Stimulated activated CD4-positive, alpha-beta T cell treated with anti-CD3 and anti-CD28 coated beads, Interleukin-15, amount 100 ng/mL, for 24 hours (primary cell): ENCODE measurements around the gene SLC9A7.
A peak's percentile ranks its signal among the peaks of the same experiment; 100 is the strongest.

Source experiments
- DNase-seq: peaks from one replicate; pipeline ENCODE4 v3.0.0-alpha.2; 2020

The SLC9A7 gene

DNA sequence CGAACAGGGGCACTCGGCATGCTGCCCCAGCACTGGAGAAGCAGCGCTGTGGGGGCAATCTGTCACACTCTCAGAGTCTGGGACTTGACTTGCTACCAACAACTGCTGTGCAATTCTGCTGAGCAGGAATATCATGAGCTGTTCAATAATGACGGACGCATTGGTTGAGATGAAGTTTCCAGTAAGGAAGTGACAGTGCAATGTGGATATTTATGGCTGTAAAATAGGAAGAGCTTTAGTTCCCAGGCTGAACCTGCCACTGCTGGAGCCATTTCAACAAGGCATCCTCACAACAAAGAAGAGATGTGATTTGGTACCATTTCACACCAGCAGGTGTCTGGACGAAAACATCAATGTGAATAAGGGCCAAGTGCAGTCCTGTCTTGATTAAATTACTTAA, 161.1 kb downstream of the SLC9A7 start:
- DNase-seq = no peak

DNA sequence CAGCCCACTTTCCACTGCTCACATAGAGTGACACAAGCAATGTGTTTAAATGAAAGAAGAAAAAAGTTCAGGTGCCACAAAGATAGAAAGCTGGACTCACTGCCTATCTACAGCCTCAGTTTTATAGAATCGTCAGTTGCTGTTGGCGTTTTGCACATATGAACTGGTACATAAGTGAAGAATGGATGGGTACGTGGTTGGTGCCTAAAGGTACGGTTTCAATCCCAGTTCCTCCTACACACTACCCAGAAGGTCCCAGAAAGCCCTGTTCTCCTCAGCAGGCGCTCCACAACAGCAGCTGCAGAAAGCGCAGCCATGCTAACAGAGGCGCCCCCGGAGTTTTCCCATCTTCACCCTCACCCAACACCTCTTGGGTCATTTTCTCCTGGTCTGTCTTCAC, 161.7 kb downstream of the SLC9A7 start:
- DNase-seq = no peak

DNA sequence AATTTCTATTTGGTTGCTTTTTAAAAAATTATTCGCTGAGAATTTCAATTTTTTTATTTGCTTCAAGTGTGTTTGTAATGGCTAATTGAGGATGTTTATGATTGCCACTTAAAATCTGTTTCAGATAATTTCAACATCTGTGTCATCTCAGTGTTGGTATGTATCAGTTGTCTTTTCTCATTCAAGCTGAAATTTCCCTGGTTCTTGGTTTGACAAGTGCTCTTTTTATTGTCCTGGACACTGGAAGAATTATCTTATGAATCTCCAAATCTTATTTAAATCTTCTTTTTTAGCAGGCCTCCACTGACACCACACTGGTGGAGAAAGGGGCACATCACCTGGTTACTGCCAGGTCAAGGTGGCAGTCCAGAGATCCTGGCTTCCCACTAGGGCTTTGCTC, 163.8 kb downstream of the SLC9A7 start:
- DNase-seq = no peak

DNA sequence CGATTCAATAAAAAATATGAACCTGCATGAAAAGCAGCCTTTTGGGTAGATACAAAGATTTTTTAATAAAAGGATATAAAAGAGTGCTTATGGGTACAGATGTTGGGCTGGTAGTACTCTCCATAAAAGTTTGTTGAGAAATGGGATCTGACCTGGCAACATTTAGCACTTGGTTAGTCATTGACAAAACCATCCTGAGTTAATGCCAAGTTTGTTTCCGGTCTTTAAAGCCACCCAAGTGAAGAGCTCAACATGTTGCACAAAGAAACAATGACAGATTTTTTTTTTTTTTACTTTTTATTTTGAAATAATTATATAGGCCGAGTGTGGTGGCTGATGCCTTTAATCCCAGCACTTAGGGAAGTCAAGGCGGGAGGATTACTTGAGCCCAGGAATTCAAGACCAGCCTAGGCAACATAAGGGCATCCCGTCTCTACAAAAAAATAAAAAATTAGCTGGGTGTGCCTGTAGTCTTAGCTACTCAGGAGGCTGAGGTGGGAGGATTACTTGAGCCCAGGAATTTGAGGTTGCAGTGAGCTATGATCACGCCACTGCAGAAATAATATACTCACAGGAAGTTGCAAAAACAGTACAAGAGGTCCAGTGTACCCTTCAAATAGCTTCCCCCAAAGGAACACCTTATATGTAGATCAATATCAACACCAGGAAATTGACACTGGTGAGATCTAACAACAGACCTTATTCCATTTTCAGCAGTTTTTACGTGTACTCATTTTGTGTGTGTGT, 168.8 kb downstream of the SLC9A7 start:
- no peak for DNase-seq

DNA sequence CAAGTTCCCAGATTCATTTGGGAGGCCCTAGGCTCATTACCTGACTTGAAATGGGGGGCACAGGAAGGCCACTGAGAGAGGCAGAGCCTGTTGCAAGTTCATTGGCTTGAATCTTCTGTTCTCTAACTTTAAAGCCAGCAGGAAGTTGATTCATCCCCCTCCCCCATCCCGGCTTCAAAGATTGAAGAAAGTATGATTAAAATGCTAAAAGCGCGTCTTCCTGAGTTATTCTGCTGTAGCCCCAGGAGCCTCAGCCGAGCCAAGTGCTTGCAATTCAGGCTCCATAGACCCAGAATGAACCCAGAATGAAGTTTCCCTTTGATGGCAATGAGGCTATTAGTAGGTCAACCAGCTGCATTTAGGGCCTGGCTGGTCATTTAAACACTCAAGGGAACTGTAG, 170.7 kb downstream of the SLC9A7 start:
- peak; percentile 64 for DNase-seq

DNA sequence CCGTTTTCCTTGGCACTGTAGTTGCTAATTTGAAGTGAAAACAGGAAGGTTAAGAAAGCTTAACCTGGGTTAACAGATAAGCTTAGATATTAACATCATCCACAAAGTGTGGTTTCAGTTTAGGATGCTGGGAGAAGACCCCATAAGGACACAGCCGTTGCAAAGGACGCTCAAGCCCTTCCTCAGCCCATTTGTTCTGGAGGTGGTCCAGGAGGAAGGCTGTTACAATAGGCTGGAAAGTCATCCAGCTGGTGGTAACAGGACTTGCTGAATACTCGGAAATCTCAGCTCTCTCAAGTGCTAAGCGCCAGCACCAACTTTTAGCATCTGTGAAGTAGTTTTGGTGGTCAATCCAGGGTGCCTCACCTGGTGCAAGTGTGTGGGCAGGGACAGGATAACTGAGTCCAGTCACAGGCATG, 171.2 kb downstream of the SLC9A7 start:
- no peak for DNase-seq

DNA sequence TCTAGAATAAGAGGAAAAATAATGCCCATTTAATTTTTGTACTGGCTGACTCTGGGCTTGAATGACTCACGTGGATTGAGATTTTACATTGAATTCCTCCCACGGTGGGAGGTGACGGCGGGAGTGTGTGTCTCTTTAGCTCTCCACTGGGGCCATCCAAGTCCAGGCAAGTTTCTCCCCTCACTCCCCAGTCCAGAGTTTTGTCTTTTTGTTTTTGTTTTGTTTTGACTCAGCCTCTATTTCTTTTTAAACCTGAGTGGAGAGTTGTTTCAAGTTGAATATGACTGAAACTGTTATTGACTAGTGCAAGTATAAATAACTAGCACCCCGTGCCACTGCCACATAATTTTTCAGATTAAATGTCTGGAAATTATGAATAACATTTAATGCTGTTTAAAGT, 171.8 kb downstream of the SLC9A7 start:
- peak; percentile 44 for DNase-seq

DNA sequence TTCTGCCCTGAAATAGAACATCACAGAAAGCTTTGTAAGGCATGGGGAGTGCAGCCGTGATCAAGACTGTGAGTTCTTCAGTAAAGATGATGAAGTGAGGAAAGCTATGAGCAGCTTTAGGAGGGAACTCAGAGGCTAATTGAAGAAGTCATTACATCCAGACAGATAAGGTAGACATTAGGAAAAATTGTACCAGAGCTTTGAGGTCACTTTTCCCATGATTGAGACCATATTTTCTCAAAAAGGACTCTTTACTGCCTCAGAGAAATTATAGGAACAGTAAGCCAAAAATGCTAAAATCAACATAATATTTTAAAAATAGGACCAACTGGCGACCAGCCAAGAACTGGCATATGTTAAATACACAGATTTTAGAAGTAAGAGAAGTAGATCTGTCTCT, 174.2 kb downstream of the SLC9A7 start:
- no peak for DNase-seq

DNA sequence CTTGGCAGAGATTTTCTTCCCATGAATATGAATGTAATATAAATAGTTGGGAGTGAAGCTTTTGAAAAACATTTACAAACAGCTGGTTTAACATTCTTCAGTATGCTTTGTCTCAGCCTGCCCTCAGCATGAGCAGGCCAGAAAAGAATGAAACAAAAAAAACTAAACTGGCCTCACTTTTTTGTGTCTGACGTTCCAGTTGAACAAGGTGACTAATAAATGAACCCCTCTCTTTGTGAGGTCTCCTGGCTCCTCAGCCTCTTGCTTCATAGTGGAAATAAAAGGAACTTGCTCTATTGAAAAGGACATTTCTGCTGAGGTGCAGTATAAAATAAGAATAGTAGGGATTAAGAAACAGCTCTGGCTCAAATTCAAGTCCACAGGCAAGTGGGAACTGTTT, 176.0 kb downstream of the SLC9A7 start:
- DNase-seq = no peak

DNA sequence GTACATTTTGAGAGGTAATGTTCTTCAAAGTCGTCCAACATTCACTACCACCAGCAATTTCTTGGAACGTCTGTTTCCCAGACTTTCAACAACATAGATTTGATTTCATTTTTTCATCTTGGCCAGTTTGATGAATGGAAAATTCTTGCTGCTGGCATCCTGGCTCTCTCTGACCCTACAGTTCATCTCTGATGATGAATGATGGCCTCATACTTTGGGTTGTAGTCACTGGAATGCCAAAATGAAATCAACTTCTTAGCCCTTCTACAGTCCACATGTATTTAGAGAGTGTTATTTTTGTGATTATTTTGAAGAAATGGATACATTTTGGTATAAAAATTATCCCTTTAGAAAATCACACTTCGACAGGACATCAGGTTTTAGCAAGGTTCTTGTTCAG, 176.6 kb downstream of the SLC9A7 start:
- no peak for DNase-seq

DNA sequence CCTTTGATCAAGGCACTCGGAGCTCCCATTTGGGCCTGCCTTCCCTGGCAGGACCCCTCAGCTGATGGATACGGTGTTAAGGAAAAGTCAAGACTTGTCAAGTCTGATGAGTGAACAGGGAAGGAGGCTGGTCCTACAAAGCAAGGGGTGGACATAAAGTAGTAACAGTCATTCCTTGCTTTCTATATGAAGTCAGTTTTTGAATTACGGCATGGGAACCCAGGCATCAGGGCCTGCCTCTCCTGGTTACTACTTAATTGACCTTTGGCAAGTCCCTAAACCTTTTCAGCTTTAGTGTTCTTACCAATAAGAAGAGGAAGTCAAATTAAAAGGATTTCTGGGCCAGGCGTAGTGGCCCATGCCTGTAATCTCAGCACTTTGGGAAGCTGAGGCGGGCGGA, 178.3 kb downstream of the SLC9A7 start:
- DNase-seq = no peak

DNA sequence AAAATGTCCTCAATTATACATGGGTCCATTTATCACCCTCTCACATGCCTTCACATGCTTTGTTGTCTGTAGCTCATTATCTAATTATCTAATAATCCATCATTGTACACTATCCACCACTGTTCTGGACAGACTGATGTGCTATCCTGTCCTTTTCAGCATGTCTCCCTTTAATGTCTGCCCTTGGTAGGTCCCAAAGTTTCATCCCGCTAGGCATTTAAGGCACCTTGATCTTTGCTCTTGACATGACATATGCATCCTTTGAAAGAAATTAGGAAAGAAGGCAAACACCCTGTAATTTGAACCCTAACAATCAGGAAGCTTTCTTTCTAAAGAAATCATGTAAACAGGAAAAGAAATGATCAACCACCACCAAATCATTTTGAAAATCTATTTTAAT, 179.7 kb downstream of the SLC9A7 start:
- DNase-seq = no peak

DNA sequence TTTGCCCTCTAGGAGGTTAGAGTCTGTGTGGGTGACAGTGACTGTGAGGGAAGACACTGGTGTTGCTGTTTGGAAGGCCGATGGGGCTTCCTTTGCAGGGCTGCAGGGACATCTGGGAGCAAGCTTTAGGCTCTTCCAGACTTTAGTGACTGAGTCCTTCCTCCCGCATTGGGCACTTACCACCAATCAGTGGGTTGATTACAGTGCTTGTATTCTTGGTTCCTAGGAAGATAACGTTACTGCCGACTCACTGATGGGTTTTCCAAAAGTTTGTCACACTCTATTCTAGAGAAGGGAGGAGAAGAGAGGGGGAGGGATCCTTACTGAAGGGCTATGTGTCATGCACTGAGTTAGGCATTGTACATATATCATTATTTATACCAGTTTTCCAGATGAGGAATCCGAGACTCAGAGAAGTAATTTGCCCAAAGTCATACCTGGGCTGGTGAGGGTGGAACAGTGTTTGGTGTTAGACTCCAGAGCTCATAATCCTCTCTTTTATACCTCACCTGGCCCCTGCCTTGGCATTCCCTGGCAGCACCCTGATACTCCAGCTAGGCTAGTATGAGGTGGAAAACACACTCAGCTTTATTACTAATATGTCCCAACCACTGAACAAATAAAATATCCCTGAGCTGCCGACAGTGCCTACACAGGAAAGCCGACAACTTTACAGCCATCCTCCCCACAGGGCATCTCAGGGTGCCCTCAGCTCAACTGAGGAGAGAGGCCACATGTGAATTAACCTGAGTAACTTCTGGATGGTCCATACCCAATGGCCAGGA, 181.5 kb downstream of the SLC9A7 start:
- no peak for DNase-seq

DNA sequence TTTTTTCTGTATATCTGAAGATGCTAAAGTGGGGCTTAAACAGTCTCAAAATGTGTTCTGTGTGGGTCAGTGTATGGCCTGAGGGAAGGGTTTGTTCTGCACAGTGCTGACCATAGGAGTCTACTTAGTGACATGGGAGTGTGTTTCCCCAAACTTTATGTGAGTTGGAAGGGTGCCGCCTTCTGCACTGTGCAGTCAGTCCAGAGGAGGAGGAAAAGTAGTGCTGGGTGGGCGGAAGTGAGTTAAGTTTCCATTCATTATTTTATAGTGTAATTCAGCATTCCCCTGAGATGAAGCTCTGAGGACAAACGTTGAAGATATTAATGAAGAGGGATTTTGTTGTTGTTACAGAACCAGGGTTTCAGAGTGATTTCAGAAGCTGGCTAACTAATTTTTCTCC, 182.5 kb downstream of the SLC9A7 start:
- DNase-seq = no peak

DNA sequence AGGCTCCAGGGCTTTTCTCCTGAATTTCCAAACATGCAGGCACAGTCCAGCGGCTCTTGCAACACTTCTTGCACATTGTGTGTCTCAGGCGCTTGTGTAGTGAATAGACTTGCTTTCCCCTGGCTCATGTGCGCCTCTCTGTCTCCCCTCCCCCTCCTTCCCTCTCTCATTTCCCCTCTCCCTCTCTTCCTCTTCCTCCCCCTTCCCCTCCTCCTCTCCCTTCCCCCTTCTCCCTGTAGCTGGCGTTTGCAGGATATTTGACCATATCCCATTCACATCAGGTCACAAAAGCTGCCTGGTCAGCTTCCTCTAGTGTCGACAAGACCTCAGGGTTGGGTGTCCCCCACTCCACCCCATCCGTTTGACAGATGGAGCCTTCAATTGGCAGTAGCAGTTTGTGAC, 182.9 kb downstream of the SLC9A7 start:
- DNase-seq = no peak

DNA sequence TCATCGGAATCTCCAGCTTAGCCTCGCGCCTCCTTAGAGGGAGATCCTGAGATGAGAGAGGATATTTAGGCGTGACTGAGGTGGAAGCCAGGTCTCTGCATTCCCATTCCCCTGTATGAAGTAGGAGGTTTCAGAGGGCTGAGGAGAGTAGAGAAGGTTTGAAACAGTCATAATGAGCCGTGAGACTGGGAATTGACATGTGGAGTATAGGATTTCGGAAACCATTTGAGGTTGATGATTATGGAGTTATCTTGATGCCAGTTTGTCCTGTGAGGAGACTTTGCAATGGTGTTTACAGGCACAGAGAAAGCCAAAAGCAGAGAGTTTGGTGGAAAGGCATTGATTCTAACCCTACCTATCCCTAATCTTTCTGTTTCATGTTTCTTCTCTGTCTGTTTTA, 183.3 kb downstream of the SLC9A7 start:
- DNase-seq = no peak

DNA sequence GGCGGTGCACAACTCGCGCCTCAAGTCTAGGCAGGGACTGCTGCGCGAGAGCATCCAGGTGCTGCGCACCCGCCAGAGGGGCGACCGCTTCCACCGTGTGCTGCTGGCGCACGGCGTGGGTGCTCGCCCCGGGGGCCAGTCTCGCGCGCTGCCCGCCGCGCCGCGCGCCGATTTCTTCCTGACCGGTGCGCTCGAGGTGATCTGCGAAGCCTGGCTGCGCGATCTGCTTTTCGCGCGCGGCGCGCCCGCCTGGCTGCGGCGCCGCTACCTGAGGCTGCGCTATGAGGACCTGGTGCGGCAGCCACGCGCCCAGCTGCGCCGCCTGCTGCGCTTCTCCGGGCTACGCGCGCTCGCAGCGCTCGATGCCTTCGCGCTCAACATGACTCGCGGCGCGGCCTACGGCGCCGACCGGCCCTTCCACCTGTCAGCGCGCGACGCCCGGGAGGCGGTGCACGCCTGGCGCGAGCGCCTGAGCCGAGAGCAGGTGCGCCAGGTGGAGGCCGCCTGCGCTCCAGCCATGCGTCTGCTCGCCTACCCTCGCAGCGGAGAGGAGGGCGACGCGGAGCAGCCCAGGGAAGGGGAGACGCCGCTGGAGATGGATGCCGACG, 184.0 kb downstream of the SLC9A7 start:
- peak; percentile 56 for DNase-seq

DNA sequence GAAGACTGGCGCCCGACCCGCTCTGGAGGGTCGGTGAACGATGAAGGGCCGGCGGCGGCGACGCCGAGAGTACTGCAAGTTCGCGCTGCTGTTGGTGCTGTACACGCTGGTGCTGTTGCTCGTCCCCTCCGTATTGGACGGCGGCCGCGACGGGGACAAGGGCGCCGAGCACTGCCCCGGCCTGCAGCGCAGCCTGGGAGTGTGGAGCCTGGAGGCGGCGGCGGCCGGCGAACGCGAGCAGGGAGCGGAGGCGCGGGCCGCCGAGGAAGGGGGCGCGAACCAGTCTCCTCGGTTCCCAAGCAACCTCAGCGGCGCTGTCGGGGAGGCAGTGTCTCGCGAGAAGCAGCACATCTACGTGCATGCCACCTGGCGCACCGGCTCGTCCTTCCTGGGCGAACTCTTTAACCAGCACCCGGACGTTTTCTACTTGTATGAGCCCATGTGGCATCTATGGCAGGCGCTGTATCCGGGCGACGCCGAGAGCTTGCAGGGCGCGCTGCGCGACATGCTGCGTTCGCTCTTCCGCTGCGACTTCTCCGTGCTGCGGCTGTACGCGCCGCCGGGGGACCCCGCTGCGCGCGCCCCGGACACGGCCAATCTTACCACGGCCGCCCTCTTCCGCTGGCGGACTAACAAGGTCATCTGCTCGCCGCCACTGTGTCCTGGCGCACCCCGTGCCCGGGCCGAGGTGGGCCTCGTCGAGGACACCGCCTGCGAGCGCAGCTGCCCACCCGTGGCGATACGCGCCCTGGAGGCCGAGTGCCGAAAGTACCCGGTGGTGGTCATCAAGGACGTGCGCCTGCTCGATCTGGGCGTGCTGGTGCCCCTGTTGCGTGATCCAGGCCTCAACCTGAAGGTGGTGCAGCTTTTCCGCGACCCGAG, 184.8 kb downstream of the SLC9A7 start:
- DNase-seq = peak; percentile 69

DNA sequence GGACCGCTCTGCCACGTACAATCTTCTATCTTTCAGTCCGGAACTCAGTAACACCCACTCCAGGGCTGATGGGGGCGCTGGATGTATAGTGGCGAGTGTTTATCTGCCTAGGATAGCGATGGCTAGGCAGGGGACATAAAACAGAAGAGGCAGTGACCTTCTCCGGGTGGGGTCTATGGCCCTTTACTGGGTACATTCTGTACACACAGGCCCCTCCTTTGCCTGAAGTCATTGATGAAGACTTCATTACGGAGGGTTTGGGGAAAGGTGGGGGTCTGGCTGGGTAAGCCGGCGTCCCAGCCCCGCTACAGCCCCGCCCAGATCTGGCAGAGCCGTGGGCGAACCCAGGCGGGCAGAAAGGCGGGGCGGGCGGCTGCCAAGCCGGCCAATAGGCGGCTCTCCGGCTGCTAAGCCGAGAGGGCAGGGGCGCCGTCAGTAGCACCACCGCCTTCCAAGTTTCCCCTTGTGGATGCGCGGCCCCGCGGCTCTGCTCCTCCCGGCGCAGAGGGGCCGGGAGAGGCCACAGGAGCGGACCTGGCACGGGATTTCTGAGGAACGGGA, 185.5 kb downstream of the SLC9A7 start, which contains the start of gene CHST7:
TSS of gene CHST7 (plus strand) at position 435 of the 561 bp plus-strand sequence. CDS start 167 bp downstream, outside the sequence.
- DNase-seq = peak; percentile 73

DNA sequence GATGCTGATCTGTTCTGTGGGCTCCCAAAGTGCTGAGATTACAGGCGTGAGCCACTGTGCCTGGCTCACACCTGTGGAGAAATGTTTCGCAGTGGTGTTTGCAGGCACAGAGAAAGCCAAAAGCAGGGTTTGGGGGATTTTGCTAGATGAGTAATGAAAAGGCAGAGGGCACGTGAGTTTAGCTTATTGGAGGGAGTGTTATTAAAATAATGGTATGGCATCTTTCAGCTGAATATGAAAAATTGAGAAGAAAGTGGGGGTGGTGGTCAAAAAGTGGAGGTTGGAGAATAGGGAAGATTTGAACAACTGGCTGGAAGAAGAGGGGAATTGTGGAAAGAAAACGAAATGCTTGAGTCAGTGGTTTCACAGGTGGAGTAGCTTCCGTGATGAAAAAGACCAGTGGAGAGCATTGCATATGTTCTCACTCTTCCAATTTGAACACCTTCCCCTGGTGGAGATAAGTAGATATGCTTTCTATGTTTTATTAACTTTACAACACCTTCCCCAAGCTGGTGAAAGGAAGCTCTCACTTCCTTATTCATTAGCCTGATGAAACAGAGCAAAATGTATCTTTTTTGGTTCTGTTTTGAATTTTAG, 186.5 kb downstream of the SLC9A7 start:
- DNase-seq = peak; percentile 57

DNA sequence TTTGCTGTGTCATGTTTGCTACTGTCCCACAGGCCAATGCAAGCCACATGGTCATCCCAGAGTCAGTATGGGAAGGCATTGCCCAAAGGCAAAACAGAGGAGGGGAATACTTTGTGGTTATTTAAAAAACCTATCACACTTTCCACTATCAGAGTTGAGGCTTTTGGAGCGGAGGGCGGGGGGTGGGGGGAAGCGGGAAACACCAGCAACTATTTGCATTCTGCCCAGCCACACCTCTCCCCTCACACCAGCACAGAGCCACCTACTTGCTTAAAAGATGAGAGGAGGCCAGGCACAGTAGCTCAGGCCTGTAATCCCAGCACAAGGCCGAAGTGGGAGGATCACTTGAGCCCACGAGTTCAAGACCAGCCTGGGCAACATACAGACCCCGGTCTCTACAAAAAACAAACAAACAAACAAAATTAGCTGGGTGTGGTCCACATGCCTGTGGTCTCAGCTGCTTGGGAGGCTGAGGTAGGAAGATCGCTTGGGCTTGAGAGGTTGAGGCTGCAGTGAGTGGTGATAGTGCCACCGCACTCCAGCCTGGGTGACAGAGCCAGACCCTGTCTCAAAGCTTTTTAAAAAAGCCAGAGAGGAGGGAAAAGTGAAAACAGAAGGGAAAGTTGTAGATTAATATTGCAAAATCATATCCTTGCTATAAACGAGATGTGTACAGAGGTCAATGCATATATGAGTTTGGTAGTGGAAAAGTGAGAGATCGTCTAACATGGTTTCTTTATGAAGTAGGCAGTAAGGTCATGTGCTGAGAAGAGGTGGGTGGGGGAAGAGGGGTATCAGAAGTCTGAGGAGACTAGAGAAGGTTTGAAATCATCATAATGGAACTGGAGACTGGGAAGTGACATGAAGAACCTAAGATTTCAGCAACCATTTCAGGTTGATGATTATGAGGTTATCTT, 187.2 kb downstream of the SLC9A7 start:
- DNase-seq = no peak
